K562 (cell line): Measurements from ENCODE around the gene IREB2. TPM values are rescaled to one million over a fixed set of nuclear protein-coding genes. Genes with fewer than 3 reads are reported as not detected.

Experiments used
- ATAC-seq: fragments of 200-7000 bp; cut with Tn5 transposase; 3 replicates; pipeline ENCODE4 v1.9.1; 2020; ENCODE audit warnings: moderate library complexity
- BruUV-seq: library from RNA; stranded (reverse); fragments of 400-500 nt; replicated peaks from 2 replicates; lab custom pipeline; 2021; lab: Mats Ljungman, UMichigan
- CTCF ChIA-PET: fragments of 300-600 bp; formaldehyde crosslinking; extraction: SDS; loops from one replicate; lab custom pipeline; 2021; ENCODE audit warnings: low intra/inter-chr PET ratio; lab: Yijun Ruan, JAX
- POLR2A ChIA-PET: fragments of 300-600, 350-650 bp; sonication (Branson Sonifier 250); formaldehyde crosslinking; extraction: SDS; loops from one replicate; lab custom pipeline; 2021; ENCODE audit warnings: antibody characterized with exemption, inconsistent platforms; lab: Yijun Ruan, JAX
- DNase-seq, 4 experiments: peaks; one replicate each; pipeline versions ENCODE4 v3.0.0 to v3.0.0-alpha.2; 2011 to 2018; ENCODE audit warnings: low spot score in 3 of 4, mixed read lengths in 3 of 4; ENCODE audit errors: extremely low read depth in 1 of 4
- FAIRE-seq: peaks from 2 replicates; lab custom pipeline; 2011; peaks lifted over from hg19 to GRCh38; lab: Jason Lieb, UNC
- H2AFZ ChIP-seq: 2 replicates; pipeline ENCODE4 v1.6.0; 2011; ENCODE audit warnings: low read depth, low read length, control low read depth, inconsistent platforms
- H3K27ac ChIP-seq: fragments of 200-600 bp; 3 replicates; pipeline ENCODE4 v1.8.0; 2011; ENCODE audit warnings: low read depth, mild to moderate bottlenecking, control low read depth, inconsistent platforms, low read length, moderate library complexity, mixed read lengths; ENCODE audit errors: extremely low read depth
- H3K27me3 ChIP-seq, 2 experiments: fragments of 300-600 bp in 1 of 2; 2 replicates in 1 of 2; 3 replicates in 1 of 2; pipeline versions ENCODE4 v1.6.0 to v1.8.0; 2011; ENCODE audit warnings: inconsistent platforms in 2 of 2, low read length in 2 of 2, mild to moderate bottlenecking in 1 of 2, mixed read lengths in 1 of 2, moderate library complexity in 1 of 2; ENCODE audit not compliant: control insufficient read depth in 2 of 2, insufficient read depth in 2 of 2
- H3K36me3 ChIP-seq: fragments of 300-600 bp; 3 replicates; pipeline ENCODE4 v1.8.0; 2011; ENCODE audit warnings: mild to moderate bottlenecking, low read length, inconsistent platforms; ENCODE audit not compliant: control insufficient read depth, insufficient read depth
- H3K4me1 ChIP-seq, 2 experiments: fragments of 200-600 bp in 1 of 2; replicated peaks in 1 of 2; 2 replicates in 1 of 2; 3 replicates in 1 of 2; pipeline versions ENCODE4 v1.5.1 to v1.8.0; 2011; ENCODE audit warnings: inconsistent platforms in 2 of 2, low read length in 2 of 2, mild to moderate bottlenecking in 1 of 2, mixed read lengths in 1 of 2, moderate library complexity in 1 of 2; ENCODE audit not compliant: control insufficient read depth in 2 of 2, insufficient read depth in 2 of 2
- H3K4me2 ChIP-seq: 2 replicates; pipeline ENCODE4 v1.6.1; 2011; ENCODE audit warnings: low read length, control low read depth, inconsistent platforms, mixed read lengths; ENCODE audit not compliant: insufficient read depth
- H3K4me3 ChIP-seq: fragments of 200-600 bp; sonication (generic), shearing (Covaris generic); 2 replicates; pipeline ENCODE4 v1.5.1; 2016; ENCODE audit warnings: control low read depth, inconsistent platforms
- H3K79me2 ChIP-seq: fragments of 200-600 bp; 3 replicates; pipeline ENCODE4 v1.8.0; 2011; ENCODE audit warnings: low read length, inconsistent platforms; ENCODE audit not compliant: control insufficient read depth, insufficient read depth
- H3K9ac ChIP-seq, 2 experiments: 2 replicates each; pipeline versions ENCODE4 v1.6.0 to v1.6.1; 2011; ENCODE audit warnings: low read depth in 2 of 2, low read length in 2 of 2, control low read depth in 1 of 2, inconsistent platforms in 1 of 2, mild to moderate bottlenecking in 1 of 2, mixed read lengths in 1 of 2; ENCODE audit not compliant: insufficient read depth in 1 of 2
- H3K9me1 ChIP-seq: one replicate; pipeline ENCODE4 v1.6.0; 2011; ENCODE audit warnings: inconsistent platforms, mild to moderate bottlenecking, low read length, moderate library complexity; ENCODE audit not compliant: control insufficient read depth, insufficient read depth
- H3K9me3 ChIP-seq: replicated peaks from 2 replicates; pipeline ENCODE4 v1.5.1; 2011; ENCODE audit warnings: low read depth, low read length, inconsistent platforms; ENCODE audit not compliant: control insufficient read depth, insufficient read depth
- H4K20me1 ChIP-seq: replicated peaks from 2 replicates; pipeline ENCODE4 v1.6.1; 2011; ENCODE audit warnings: low read length, inconsistent platforms, mixed read lengths; ENCODE audit not compliant: control insufficient read depth, insufficient read depth
- ATF3 ChIP-seq, 2 experiments: fragments of 450-650 bp in 1 of 2; sonication (generic) in 1 of 2; formaldehyde crosslinking in 1 of 2; IDR thresholded peaks in 1 of 2; conservative IDR thresholded peaks in 1 of 2; 2 replicates each; pipeline versions ENCODE4 v1.6.1 to v1.8.1; 2016 to 2023; ENCODE audit warnings: mild to moderate bottlenecking in 2 of 2, moderate library complexity in 2 of 2, inconsistent platforms in 1 of 2, missing genetic modification reagents in 1 of 2
- HNRNPUL1 ChIP-seq: fragments of 200-400 bp; formaldehyde crosslinking; IDR thresholded peaks from 2 replicates; pipeline ENCODE4 v1.6.1; 2017; ENCODE audit warnings: low read length
- SRF ChIP-seq, 2 experiments: fragments of 250-450, 450-650 bp in 1 of 2; sonication (Bioruptor Pico) in 1 of 2; sonication (generic) in 1 of 2; formaldehyde crosslinking; IDR thresholded peaks; 2 replicates each; pipeline versions ENCODE4 v1.5.0 to v1.5.1; 2020 to 2022; ENCODE audit warnings: mild to moderate bottlenecking in 1 of 2, missing genetic modification reagents in 1 of 2
- TEAD2 ChIP-seq: fragments of 450-650 bp; IDR thresholded peaks from 2 replicates; pipeline ENCODE4 v1.6.1; 2016; ENCODE audit warnings: missing genetic modification characterization, control low read depth, missing compliant biosample characterization
- YBX1 ChIP-seq: fragments of 450-650 bp; IDR thresholded peaks from 2 replicates; pipeline ENCODE4 v1.7.1; 2016; ENCODE audit warnings: mild to moderate bottlenecking
- ZFP36 ChIP-seq: fragments of 150-350 bp; IDR thresholded peaks from 2 replicates; pipeline ENCODE4 v1.6.1; 2018; ENCODE audit warnings: low read length, low read depth; ENCODE audit not compliant: partially characterized antibody
- ZFX ChIP-seq: sonication (generic); formaldehyde crosslinking; IDR thresholded peaks from 2 replicates; pipeline ENCODE4 v1.8.0; 2022; ENCODE audit warnings: mild to moderate bottlenecking, missing genetic modification reagents, moderate library complexity
- WGBS: fragments of 100-300 bp; shearing (Covaris generic); methylation state at CpG from one replicate; pipeline ENCODE4 v1.1.6; 2016; ENCODE audit warnings: low coverage, mixed read lengths; ENCODE audit not compliant: insufficient coverage; ENCODE audit errors: missing lambda C conversion rate; 5-methylcytosine and 5-hydroxymethylcytosine counted together
- in situ Hi-C: fragments of 300-500 bp; cut with MboI; formaldehyde crosslinking; loops from 4 replicates; pipeline ENCODE4 v1.15.0; 2018; ENCODE audit warnings: inconsistent platforms, mixed read lengths
- intact Hi-C: fragments of 100-400 bp; cut with micrococcal nuclease; formaldehyde crosslinking; loops from 2 replicates; pipeline ENCODE4 v1.14.2; 2022
- polyA plus RNA-seq, 8 experiments: library from polyadenylated mRNA; depleted of rRNA in 4 of 8; stranded (reverse) in 5 of 8; unstranded in 3 of 8; fragments of >200 nt; fragmentation: Nextera tagmentation in 2 of 8; fragmentation: Illumina TruSeq in 1 of 8; extraction: Ambion mirVana in 2 of 8; extraction: Trizol in 1 of 8; gene quantifications; 2 replicates each; pipeline versions ENCODE4 v1.2.1 to v1.2.3, GENCODE V29; 2011 to 2014; ENCODE audit warnings: inconsistent platforms in 1 of 8, missing spikeins in 1 of 8
- total RNA-seq, 7 experiments: library from RNA; depleted of rRNA in 6 of 7; stranded (reverse); fragments of >200 nt in 6 of 7; fragmentation: Illumina TruSeq in 2 of 7; extraction: Trizol in 2 of 7; gene quantifications; 2 replicates each; pipeline versions ENCODE4 v1.2.1 to v1.2.3, GENCODE V29; 2011 to 2021; ENCODE audit warnings: low replicate concordance in 1 of 7
- TF ChIP-seq, protein P1 (sequence below): fragments of 250-450 bp; sonication (Bioruptor Pico); IDR thresholded peaks from 2 replicates; pipeline ENCODE4 v1.8.0; 2021; ENCODE audit warnings: moderate library complexity, mild to moderate bottlenecking, inconsistent platforms
- TF ChIP-seq, protein P2 (sequence below): IDR thresholded peaks from 2 replicates; pipeline ENCODE4 v1.6.1; 2016; ENCODE audit warnings: missing genetic modification characterization, missing compliant biosample characterization

The IREB2 gene
- total and polyA plus RNA-seq, 9 of the 15 experiments (the other 6 are each of a cell fraction or from before 2014, with no cell fraction given) = 16.8 to 61.7 (median 34.0) TPM

GRCh38 chr15:78524230-78524629 lies 86.2 kb downstream of the IREB2 start:
- Histone ChIP-seq H3K79me2 (no peaks in the 10 kb centered on the region), H3K27ac (no peak overlapping the region), H3K9me1 (no peaks in the 10 kb centered on the region), H2AFZ (no peak overlapping the region), H3K9ac (no peak overlapping the region), H3K4me3 (no peak overlapping the region), H4K20me1 (no peaks in the 10 kb centered on the region), H3K9me3 (0 out of 2 replicates have a peak, but pooled peaks cover 6% of the 10 kb centered on the region), H3K36me3 (no peaks in the 10 kb centered on the region), H3K4me2 (no peak overlapping the region), H3K4me1 (no peaks in the 10 kb centered on the region; a peak in 1 of 5 replicates), H3K27me3 (no peaks in the 10 kb centered on the region)
- ChIA-PET CTCF (no interaction called here), POLR2A (no interaction called here)
- DNase-seq (no peak), ATAC-seq (no peak), FAIRE-seq (no peak)
- no TSS peak for BruUV-seq
- intact Hi-C loops (no loop called here), in situ Hi-C loops (no loop called here)
- TF ChIP-seq, protein P1, sequence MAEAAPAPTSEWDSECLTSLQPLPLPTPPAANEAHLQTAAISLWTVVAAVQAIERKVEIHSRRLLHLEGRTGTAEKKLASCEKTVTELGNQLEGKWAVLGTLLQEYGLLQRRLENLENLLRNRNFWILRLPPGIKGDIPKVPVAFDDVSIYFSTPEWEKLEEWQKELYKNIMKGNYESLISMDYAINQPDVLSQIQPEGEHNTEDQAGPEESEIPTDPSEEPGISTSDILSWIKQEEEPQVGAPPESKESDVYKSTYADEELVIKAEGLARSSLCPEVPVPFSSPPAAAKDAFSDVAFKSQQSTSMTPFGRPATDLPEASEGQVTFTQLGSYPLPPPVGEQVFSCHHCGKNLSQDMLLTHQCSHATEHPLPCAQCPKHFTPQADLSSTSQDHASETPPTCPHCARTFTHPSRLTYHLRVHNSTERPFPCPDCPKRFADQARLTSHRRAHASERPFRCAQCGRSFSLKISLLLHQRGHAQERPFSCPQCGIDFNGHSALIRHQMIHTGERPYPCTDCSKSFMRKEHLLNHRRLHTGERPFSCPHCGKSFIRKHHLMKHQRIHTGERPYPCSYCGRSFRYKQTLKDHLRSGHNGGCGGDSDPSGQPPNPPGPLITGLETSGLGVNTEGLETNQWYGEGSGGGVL (CRISPR knock-in tag) = no peak
- TF ChIP-seq ZFP36 = peak; percentile 25
- 32% methylated on average over 5 of the region's 5 CpGs for WGBS

GRCh38 chr15:78527325-78527724 lies 89.3 kb downstream of the IREB2 start:
- H3K4me1 ChIP-seq = no peaks in the 10 kb centered on the region; a peak in 1 of 5 replicates
- no peaks in the 10 kb centered on the region for H3K36me3 ChIP-seq
- H3K79me2 ChIP-seq = no peaks in the 10 kb centered on the region
- H3K27me3 ChIP-seq = no peaks in the 10 kb centered on the region
- in situ Hi-C loops (no loop called here), intact Hi-C loops (no loop called here)
- no peak overlapping the region for H3K4me3 ChIP-seq
- no peak overlapping the region for H3K4me2 ChIP-seq
- ChIA-PET POLR2A (no interaction called here), CTCF (no interaction called here)
- 18% methylated on average over 5 of the region's 5 CpGs for WGBS
- no peaks in the 10 kb centered on the region for H4K20me1 ChIP-seq
- no peak for FAIRE-seq
- H3K27ac ChIP-seq = no peak overlapping the region
- no peak overlapping the region for H3K9ac ChIP-seq
- no peak for DNase-seq
- BruUV-seq = no TSS peak
- no peaks in the 10 kb centered on the region for H3K9me1 ChIP-seq
- no peak for ATAC-seq
- H2AFZ ChIP-seq = no peak overlapping the region
- H3K9me3 ChIP-seq = 0 out of 2 replicates have a peak, but pooled peaks cover 6% of the 10 kb centered on the region
- TF ChIP-seq ATF3 (IDR thresholded peaks at IDR 0.05) (no peak), ATF3 (CRISPR knock-in tag; conservative IDR thresholded peaks at IDR 0.05) (no peak), SRF (CRISPR knock-in tag; IDR thresholded peaks at IDR 0.05) (peak in 1 of 2 experiments; percentile 94; a peak in 1 of 4 replicates), TEAD2 (tag) (no peak), HNRNPUL1 (no peak), YBX1 (no peak), ZFX (CRISPR knock-in tag) (no peak)
- TF ChIP-seq, protein P2, sequence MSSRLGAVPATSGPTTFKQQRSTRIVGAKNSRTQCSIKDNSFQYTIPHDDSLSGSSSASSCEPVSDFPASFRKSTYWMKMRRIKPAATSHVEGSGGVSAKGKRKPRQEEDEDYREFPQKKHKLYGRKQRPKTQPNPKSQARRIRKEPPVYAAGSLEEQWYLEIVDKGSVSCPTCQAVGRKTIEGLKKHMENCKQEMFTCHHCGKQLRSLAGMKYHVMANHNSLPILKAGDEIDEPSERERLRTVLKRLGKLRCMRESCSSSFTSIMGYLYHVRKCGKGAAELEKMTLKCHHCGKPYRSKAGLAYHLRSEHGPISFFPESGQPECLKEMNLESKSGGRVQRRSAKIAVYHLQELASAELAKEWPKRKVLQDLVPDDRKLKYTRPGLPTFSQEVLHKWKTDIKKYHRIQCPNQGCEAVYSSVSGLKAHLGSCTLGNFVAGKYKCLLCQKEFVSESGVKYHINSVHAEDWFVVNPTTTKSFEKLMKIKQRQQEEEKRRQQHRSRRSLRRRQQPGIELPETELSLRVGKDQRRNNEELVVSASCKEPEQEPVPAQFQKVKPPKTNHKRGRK (tag) = no peak
